ENCODE results near the gene APOA4. TPM values are rescaled to one million over a fixed set of nuclear protein-coding genes. Genes with fewer than 3 reads are reported as not detected.

APOA4 gene
- total and polyA plus RNA-seq, 2 experiments from 2014 or later = not detected

DNA sequence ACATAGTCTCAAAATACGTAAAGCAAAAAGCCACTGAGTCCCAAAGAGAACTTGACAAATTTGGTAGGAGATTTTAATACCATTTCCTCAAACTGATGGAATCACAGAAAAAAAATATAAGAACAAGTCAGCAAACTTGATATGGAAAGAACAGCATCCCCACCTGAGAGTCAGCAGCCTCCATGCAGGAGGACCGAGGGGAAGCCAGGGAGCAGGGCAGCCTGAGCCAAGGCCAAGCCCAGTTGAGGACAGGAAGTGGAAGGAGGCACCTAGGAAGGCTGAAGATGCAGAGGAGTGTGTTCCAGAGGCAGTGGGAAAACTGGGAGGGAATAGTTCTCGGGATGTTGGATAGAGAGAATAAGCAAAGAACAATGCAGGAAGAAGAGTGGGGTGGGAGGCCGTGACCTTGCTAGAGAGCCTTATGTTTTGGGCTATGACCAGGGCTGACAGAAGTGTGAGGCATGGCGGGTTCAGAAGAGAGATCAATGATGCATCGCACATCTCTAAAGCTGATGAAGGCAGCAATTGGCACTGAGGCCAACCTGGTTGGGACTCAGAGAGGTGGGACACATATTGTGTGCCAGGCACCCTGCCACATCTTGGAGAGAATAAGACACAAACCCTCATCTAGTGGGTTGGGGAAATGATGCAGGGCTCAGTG lies 15.4 kb downstream of the APOA4 start:
- Mint-ChIP-seq H3K36me3 (ENCODE audit: low read depth) (no peaks in the 10 kb centered on the region), H3K27me3 (ENCODE audit: insufficient read depth, low read depth, poor library complexity) (no peaks in the 10 kb centered on the region), H3K4me3 (no peak overlapping the region), H3K9me3 (no peaks in the 10 kb centered on the region), H3K4me1 (no peaks in the 10 kb centered on the region; the same call in 2 of the 3 replicates), H3K27ac (no peak overlapping the region)
- DNase-seq (ENCODE audit: low spot score) = no peak
- TF ChIP-seq, protein P1, sequence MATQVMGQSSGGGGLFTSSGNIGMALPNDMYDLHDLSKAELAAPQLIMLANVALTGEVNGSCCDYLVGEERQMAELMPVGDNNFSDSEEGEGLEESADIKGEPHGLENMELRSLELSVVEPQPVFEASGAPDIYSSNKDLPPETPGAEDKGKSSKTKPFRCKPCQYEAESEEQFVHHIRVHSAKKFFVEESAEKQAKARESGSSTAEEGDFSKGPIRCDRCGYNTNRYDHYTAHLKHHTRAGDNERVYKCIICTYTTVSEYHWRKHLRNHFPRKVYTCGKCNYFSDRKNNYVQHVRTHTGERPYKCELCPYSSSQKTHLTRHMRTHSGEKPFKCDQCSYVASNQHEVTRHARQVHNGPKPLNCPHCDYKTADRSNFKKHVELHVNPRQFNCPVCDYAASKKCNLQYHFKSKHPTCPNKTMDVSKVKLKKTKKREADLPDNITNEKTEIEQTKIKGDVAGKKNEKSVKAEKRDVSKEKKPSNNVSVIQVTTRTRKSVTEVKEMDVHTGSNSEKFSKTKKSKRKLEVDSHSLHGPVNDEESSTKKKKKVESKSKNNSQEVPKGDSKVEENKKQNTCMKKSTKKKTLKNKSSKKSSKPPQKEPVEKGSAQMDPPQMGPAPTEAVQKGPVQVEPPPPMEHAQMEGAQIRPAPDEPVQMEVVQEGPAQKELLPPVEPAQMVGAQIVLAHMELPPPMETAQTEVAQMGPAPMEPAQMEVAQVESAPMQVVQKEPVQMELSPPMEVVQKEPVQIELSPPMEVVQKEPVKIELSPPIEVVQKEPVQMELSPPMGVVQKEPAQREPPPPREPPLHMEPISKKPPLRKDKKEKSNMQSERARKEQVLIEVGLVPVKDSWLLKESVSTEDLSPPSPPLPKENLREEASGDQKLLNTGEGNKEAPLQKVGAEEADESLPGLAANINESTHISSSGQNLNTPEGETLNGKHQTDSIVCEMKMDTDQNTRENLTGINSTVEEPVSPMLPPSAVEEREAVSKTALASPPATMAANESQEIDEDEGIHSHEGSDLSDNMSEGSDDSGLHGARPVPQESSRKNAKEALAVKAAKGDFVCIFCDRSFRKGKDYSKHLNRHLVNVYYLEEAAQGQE (IDR thresholded peaks at IDR 0.05; ENCODE audit: unreplicated experiment) = no peak
- TF ChIP-seq CREB1 (CRISPR knock-in tag; IDR thresholded peaks at IDR 0.05; ENCODE audit: low read depth) (no peak), POLR2AphosphoS5 (IDR thresholded peaks at IDR 0.05; ENCODE audit: low read depth) (no peak), EZH2 (IDR thresholded peaks at IDR 0.05; ENCODE audit: low read depth, unreplicated experiment) (no peak), ZNF331 (CRISPR knock-in tag; IDR thresholded peaks at IDR 0.05; ENCODE audit: low read depth) (no peak), JUNB (IDR thresholded peaks at IDR 0.05; ENCODE audit: unreplicated experiment) (no peak), EZH2phosphoT487 (IDR thresholded peaks at IDR 0.05; ENCODE audit: unreplicated experiment) (no peak), ETS1 (IDR thresholded peaks at IDR 0.05) (no peak), NANOG (IDR thresholded peaks at IDR 0.05; ENCODE audit: borderline replicate concordance) (no peak), STAT1 (IDR thresholded peaks at IDR 0.05; ENCODE audit: unreplicated experiment) (no peak), ZNF114 (CRISPR knock-in tag; IDR thresholded peaks at IDR 0.05) (no peak)
- TF ChIP-seq, protein P2, sequence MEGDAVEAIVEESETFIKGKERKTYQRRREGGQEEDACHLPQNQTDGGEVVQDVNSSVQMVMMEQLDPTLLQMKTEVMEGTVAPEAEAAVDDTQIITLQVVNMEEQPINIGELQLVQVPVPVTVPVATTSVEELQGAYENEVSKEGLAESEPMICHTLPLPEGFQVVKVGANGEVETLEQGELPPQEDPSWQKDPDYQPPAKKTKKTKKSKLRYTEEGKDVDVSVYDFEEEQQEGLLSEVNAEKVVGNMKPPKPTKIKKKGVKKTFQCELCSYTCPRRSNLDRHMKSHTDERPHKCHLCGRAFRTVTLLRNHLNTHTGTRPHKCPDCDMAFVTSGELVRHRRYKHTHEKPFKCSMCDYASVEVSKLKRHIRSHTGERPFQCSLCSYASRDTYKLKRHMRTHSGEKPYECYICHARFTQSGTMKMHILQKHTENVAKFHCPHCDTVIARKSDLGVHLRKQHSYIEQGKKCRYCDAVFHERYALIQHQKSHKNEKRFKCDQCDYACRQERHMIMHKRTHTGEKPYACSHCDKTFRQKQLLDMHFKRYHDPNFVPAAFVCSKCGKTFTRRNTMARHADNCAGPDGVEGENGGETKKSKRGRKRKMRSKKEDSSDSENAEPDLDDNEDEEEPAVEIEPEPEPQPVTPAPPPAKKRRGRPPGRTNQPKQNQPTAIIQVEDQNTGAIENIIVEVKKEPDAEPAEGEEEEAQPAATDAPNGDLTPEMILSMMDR (conservative IDR thresholded peaks at IDR 0.05; ENCODE audit: low read depth in 2 of 2) = no peak
- TF ChIP-seq, protein P3, sequence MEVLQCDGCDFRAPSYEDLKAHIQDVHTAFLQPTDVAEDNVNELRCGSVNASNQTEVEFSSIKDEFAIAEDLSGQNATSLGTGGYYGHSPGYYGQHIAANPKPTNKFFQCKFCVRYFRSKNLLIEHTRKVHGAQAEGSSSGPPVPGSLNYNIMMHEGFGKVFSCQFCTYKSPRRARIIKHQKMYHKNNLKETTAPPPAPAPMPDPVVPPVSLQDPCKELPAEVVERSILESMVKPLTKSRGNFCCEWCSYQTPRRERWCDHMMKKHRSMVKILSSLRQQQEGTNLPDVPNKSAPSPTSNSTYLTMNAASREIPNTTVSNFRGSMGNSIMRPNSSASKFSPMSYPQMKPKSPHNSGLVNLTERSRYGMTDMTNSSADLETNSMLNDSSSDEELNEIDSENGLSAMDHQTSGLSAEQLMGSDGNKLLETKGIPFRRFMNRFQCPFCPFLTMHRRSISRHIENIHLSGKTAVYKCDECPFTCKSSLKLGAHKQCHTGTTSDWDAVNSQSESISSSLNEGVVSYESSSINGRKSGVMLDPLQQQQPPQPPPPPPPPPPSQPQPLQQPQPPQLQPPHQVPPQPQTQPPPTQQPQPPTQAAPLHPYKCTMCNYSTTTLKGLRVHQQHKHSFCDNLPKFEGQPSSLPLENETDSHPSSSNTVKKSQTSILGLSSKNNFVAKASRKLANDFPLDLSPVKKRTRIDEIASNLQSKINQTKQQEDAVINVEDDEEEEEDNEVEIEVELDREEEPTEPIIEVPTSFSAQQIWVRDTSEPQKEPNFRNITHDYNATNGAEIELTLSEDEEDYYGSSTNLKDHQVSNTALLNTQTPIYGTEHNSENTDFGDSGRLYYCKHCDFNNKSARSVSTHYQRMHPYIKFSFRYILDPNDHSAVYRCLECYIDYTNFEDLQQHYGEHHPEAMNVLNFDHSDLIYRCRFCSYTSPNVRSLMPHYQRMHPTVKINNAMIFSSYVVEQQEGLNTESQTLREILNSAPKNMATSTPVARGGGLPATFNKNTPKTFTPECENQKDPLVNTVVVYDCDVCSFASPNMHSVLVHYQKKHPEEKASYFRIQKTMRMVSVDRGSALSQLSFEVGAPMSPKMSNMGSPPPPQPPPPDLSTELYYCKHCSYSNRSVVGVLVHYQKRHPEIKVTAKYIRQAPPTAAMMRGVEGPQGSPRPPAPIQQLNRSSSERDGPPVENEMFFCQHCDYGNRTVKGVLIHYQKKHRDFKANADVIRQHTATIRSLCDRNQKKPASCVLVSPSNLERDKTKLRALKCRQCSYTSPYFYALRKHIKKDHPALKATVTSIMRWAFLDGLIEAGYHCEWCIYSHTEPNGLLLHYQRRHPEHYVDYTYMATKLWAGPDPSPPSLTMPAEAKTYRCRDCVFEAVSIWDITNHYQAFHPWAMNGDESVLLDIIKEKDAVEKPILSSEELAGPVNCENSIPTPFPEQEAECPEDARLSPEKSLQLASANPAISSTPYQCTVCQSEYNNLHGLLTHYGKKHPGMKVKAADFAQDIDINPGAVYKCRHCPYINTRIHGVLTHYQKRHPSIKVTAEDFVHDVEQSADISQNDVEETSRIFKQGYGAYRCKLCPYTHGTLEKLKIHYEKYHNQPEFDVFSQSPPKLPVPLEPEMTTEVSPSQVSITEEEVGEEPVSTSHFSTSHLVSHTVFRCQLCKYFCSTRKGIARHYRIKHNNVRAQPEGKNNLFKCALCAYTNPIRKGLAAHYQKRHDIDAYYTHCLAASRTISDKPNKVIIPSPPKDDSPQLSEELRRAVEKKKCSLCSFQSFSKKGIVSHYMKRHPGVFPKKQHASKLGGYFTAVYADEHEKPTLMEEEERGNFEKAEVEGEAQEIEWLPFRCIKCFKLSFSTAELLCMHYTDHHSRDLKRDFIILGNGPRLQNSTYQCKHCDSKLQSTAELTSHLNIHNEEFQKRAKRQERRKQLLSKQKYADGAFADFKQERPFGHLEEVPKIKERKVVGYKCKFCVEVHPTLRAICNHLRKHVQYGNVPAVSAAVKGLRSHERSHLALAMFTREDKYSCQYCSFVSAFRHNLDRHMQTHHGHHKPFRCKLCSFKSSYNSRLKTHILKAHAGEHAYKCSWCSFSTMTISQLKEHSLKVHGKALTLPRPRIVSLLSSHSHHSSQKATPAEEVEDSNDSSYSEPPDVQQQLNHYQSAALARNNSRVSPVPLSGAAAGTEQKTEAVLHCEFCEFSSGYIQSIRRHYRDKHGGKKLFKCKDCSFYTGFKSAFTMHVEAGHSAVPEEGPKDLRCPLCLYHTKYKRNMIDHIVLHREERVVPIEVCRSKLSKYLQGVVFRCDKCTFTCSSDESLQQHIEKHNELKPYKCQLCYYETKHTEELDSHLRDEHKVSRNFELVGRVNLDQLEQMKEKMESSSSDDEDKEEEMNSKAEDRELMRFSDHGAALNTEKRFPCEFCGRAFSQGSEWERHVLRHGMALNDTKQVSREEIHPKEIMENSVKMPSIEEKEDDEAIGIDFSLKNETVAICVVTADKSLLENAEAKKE (CRISPR knock-in tag; IDR thresholded peaks at IDR 0.05) = no peak
- H3K4me3 ChIP-seq = no peak overlapping the region
- no peaks in the 10 kb centered on the region for H3K27me3 ChIP-seq (ENCODE audit: insufficient read depth)
- H3K4me2 ChIP-seq = no peak overlapping the region
- H3K27ac ChIP-seq (ENCODE audit: low read depth) = no peak overlapping the region
- no peak overlapping the region for H2AFZ ChIP-seq
- no peaks in the 10 kb centered on the region for H3K4me1 ChIP-seq (ENCODE audit: insufficient read depth)
- no peaks in the 10 kb centered on the region for H3K9me2 ChIP-seq (ENCODE audit: insufficient read depth)
- no peaks in the 10 kb centered on the region for H3F3A ChIP-seq (replicated peaks; ENCODE audit: low read depth)
- no peaks in the 10 kb centered on the region for H4K20me1 ChIP-seq (replicated peaks; ENCODE audit: insufficient read depth)
- ATAC-seq = no peak
- H3K79me2 ChIP-seq (replicated peaks; ENCODE audit: insufficient read depth) = no peaks in the 10 kb centered on the region
- H3K36me3 ChIP-seq (ENCODE audit: insufficient read depth) = no peaks in the 10 kb centered on the region
